ENCODE measurements around the gene ABCC1. TPM values are rescaled to one million over a fixed set of nuclear protein-coding genes. Genes with fewer than 3 reads are reported as not detected.

The ABCC1 gene
- total and polyA plus RNA-seq, 2 donors (not counting 1 experiment from before 2014, with no cell fraction given), result 54.1 to 178 TPM

- no peak for DNase-seq (ENCODE audit: low read depth in 2 of 2)
- H4K20me1 ChIP-seq (ENCODE audit: control insufficient read depth, extremely low read depth, insufficient read depth, low read length), result peaks cover 3% of the 10 kb centered on the region
- H3K9me3 ChIP-seq (ENCODE audit: control insufficient read depth, insufficient read depth, low read depth, low read length), result no peaks in the 10 kb centered on the region
- no peak overlapping the region for H3K27ac ChIP-seq (ENCODE audit: insufficient read depth, low read length)
- peak overlapping the region; percentile 67 for H3K4me2 ChIP-seq (ENCODE audit: extremely low read depth, insufficient read depth, low read length)
- peaks cover 16% of the 10 kb centered on the region for H3K4me1 ChIP-seq (ENCODE audit: control insufficient read depth, extremely low read depth, insufficient read depth, low read length)
- no peak overlapping the region for H3K9ac ChIP-seq (ENCODE audit: insufficient read depth, low read length)
- H2AFZ ChIP-seq (ENCODE audit: low read length), result no peak overlapping the region
- peaks cover 4% of the 10 kb centered on the region for H3K36me3 ChIP-seq (ENCODE audit: control insufficient read depth, insufficient read depth, low read length)
- H3K4me3 ChIP-seq (replicated peaks in 1 of 4; ENCODE audit: control extremely low read depth in 1 of 4, insufficient read depth in 1 of 4, low read depth in 3 of 4, low read length in 4 of 4), result peak overlapping the region; percentile 72 to 98 (median 88)
- H3K27me3 ChIP-seq (ENCODE audit: control insufficient read depth, insufficient read depth, low read length), result no peaks in the 10 kb centered on the region
- no peak for TF ChIP-seq CTCF (conservative IDR thresholded peaks at IDR 0.05 in 1 of 2, IDR thresholded peaks at IDR 0.05 in 1 of 2; ENCODE audit: low read depth in 1 of 2, low read length in 2 of 2)
- TF ChIP-seq EZH2 (IDR thresholded peaks at IDR 0.05; ENCODE audit: low read length, missing control alignments), result no peak
- H3K79me2 ChIP-seq (ENCODE audit: control insufficient read depth, insufficient read depth, low read length), result peaks cover 73% of the 10 kb centered on the region
Measured at GRCh38 chr16:15951852-15952251, 2.4 kb downstream of the ABCC1 start.

- Histone ChIP-seq H3K36me3 (ENCODE audit: control insufficient read depth, insufficient read depth, low read length) (peaks cover 4% of the 10 kb centered on the region), H4K20me1 (ENCODE audit: control insufficient read depth, extremely low read depth, insufficient read depth, low read length) (peaks cover 3% of the 10 kb centered on the region), H3K4me1 (ENCODE audit: control insufficient read depth, extremely low read depth, insufficient read depth, low read length) (peaks cover 16% of the 10 kb centered on the region), H3K9ac (ENCODE audit: insufficient read depth, low read length) (no peak overlapping the region), H3K9me3 (ENCODE audit: control insufficient read depth, insufficient read depth, low read depth, low read length) (no peaks in the 10 kb centered on the region), H3K4me3 (replicated peaks in 1 of 4; ENCODE audit: control extremely low read depth in 1 of 4, insufficient read depth in 1 of 4, low read depth in 3 of 4, low read length in 4 of 4) (peak overlapping the region; percentile 72 to 98 (median 88)), H3K79me2 (ENCODE audit: control insufficient read depth, insufficient read depth, low read length) (peaks cover 77% of the 10 kb centered on the region), H3K4me2 (ENCODE audit: extremely low read depth, insufficient read depth, low read length) (peak overlapping the region; percentile 67), H2AFZ (ENCODE audit: low read length) (no peak overlapping the region), H3K27me3 (ENCODE audit: control insufficient read depth, insufficient read depth, low read length) (no peaks in the 10 kb centered on the region), H3K27ac (ENCODE audit: insufficient read depth, low read length) (no peak overlapping the region)
- no peak for TF ChIP-seq CTCF (conservative IDR thresholded peaks at IDR 0.05 in 1 of 2, IDR thresholded peaks at IDR 0.05 in 1 of 2; ENCODE audit: low read depth in 1 of 2, low read length in 2 of 2)
- TF ChIP-seq EZH2 (IDR thresholded peaks at IDR 0.05; ENCODE audit: low read length, missing control alignments), result no peak
- DNase-seq (ENCODE audit: low read depth in 2 of 2), result peak in 1 of 2 donors; percentile 44
Measured at GRCh38 chr16:15952265-15952711, 2.9 kb downstream of the ABCC1 start.

- Histone ChIP-seq H3K27me3 (ENCODE audit: control insufficient read depth, insufficient read depth, low read length) (no peaks in the 10 kb centered on the region), H4K20me1 (ENCODE audit: control insufficient read depth, extremely low read depth, insufficient read depth, low read length) (peaks cover 3% of the 10 kb centered on the region), H3K4me1 (ENCODE audit: control insufficient read depth, extremely low read depth, insufficient read depth, low read length) (peaks cover 16% of the 10 kb centered on the region), H3K79me2 (ENCODE audit: control insufficient read depth, insufficient read depth, low read length) (peaks cover 89% of the 10 kb centered on the region), H3K9me3 (ENCODE audit: control insufficient read depth, insufficient read depth, low read depth, low read length) (no peaks in the 10 kb centered on the region), H3K9ac (ENCODE audit: insufficient read depth, low read length) (no peak overlapping the region), H2AFZ (ENCODE audit: low read length) (no peak overlapping the region), H3K4me3 (replicated peaks in 1 of 4; ENCODE audit: control extremely low read depth in 1 of 4, insufficient read depth in 1 of 4, low read depth in 3 of 4, low read length in 4 of 4) (no peak overlapping the region), H3K27ac (ENCODE audit: insufficient read depth, low read length) (no peak overlapping the region), H3K36me3 (ENCODE audit: control insufficient read depth, insufficient read depth, low read length) (peaks cover 4% of the 10 kb centered on the region), H3K4me2 (ENCODE audit: extremely low read depth, insufficient read depth, low read length) (no peak overlapping the region)
- DNase-seq (ENCODE audit: low read depth in 2 of 2), result no peak
- TF ChIP-seq CTCF (conservative IDR thresholded peaks at IDR 0.05 in 1 of 2, IDR thresholded peaks at IDR 0.05 in 1 of 2; ENCODE audit: low read depth in 1 of 2, low read length in 2 of 2), result no peak
- no peak for TF ChIP-seq EZH2 (IDR thresholded peaks at IDR 0.05; ENCODE audit: low read length, missing control alignments)
Measured at GRCh38 chr16:15953477-15953876, 4.1 kb downstream of the ABCC1 start.
